ENCODE measurements around the gene RCOR3.
"Not testable (repeated sequence)": the region's sequence is repeated elsewhere in the genome, so short reads cannot be mapped to it uniquely, and the experiment has no call there.

The RCOR3 gene

GRCh38 chr1:211319892-211320291, 60.7 kb downstream of the RCOR3 start:
- Histone ChIP-seq H3K36me3 (ENCODE audit: control insufficient read depth, insufficient read depth, low read length) (no peaks in the 10 kb centered on the region), H3K27me3 (ENCODE audit: control insufficient read depth, insufficient read depth, low read length) (no peaks in the 10 kb centered on the region), H3K4me3 (ENCODE audit: low read length) (no peak overlapping the region), H3K9ac (ENCODE audit: low read length) (no peak overlapping the region), H3K4me1 (ENCODE audit: control insufficient read depth, insufficient read depth, low read length) (no peaks in the 10 kb centered on the region), H3K27ac (ENCODE audit: low read depth, low read length) (no peak overlapping the region)

DNA sequence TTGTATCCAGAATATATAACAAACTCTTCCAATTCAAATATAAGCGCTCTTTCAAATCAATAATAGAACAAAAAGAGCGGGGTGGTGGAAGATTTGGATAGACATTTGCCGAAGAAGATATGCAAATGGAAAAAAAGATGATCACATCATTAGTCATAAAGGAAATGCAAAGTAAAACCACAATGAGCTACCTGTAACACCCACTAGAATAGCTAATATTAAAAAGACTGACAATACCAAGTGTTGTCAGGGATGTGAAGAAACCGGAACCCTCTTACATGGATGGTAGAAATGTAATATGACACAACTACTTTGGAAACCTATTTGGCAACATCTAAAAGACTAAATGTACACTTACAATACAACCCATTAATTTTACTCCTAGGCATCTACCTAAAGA, 61.8 kb downstream of the RCOR3 start:
- no peak overlapping the region for H3K4me3 ChIP-seq (ENCODE audit: low read length)
- no peaks in the 10 kb centered on the region for H3K27me3 ChIP-seq (ENCODE audit: control insufficient read depth, insufficient read depth, low read length)

DNA sequence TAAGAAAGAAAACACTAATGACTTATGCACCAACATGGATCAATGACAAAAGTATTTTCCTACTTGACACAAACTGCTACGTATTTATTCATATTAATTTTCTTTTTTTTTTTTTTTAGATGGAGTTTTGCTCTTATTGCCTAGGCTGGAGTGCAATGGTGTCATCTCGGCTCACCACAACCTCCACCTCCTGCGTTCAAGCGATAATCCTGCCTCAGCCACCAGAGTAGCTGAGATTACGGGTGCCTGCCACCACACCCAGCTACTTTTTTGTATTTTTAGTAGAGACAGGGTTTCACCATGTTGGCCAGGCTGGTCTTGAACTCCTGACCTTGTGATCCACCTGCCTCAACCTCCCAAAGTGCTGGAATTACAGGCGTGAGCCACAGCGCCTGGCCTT, 62.5 kb downstream of the RCOR3 start:
- not testable (repeated sequence) for H3K36me3 ChIP-seq (ENCODE audit: control insufficient read depth, insufficient read depth, low read length); H3K27ac ChIP-seq (ENCODE audit: low read depth, low read length); H3K4me3 ChIP-seq (ENCODE audit: low read length); H3K9ac ChIP-seq (ENCODE audit: low read length); H3K27me3 ChIP-seq (ENCODE audit: control insufficient read depth, insufficient read depth, low read length); H3K4me1 ChIP-seq (ENCODE audit: control insufficient read depth, insufficient read depth, low read length)

More for the DNA sequence above, 61.8 kb downstream of the RCOR3 start:
- Histone ChIP-seq H3K27ac (ENCODE audit: low read depth, low read length) (no peak overlapping the region), H3K36me3 (ENCODE audit: control insufficient read depth, insufficient read depth, low read length) (no peaks in the 10 kb centered on the region), H3K4me1 (ENCODE audit: control insufficient read depth, insufficient read depth, low read length) (no peaks in the 10 kb centered on the region), H3K9ac (ENCODE audit: low read length) (no peak overlapping the region)

DNA sequence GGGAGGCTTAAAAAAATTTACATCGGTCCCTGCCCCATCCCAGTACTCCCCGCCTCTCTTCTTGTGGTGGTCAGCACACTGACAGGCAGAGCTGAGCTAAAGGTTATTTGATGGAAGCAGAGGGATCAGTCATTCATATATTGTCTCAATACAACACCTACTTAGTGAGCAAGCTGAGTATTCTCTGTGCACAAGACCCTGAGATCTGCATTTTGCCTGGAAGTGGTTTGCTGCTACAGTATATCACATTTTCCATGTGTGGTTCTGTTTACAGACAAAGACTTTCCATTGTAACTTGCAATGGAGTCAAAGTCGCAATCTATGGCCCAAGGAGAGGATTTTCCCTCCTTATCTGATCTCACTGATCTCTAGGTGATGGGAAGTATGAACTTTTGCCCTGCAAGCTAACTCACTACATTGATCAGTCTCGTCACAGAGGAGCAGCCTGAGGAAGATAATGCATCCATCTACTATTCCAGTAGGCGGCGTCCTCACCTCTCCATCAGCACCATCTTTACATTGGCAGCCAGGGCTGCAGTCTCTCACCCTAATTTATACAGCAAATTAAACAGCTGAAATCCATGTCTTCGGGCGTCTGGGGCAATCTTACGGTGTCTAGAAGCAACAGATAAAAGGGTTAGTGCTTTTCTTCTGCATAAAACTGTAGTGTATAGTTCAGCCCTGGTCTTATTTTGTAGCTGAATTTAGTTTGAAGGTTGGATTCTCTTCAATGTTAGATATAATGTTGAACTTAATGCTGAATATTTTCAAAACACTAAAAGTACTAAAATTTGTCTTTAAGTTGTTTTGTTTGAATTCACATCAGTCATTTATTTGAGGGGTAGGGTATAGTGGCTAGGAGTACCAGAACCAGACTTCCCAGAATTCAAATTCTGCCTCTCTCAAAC, 64.2 kb downstream of the RCOR3 start:
- H3K4me1 ChIP-seq (ENCODE audit: control insufficient read depth, insufficient read depth, low read length), result peaks cover 5% of the 10 kb centered on the region
- H3K4me3 ChIP-seq (ENCODE audit: low read length), result no peak overlapping the region
- no peak overlapping the region for H3K27ac ChIP-seq (ENCODE audit: low read depth, low read length)
- H3K27me3 ChIP-seq (ENCODE audit: control insufficient read depth, insufficient read depth, low read length), result no peaks in the 10 kb centered on the region
- no peaks in the 10 kb centered on the region for H3K36me3 ChIP-seq (ENCODE audit: control insufficient read depth, insufficient read depth, low read length)
- H3K9ac ChIP-seq (ENCODE audit: low read length), result no peak overlapping the region

DNA sequence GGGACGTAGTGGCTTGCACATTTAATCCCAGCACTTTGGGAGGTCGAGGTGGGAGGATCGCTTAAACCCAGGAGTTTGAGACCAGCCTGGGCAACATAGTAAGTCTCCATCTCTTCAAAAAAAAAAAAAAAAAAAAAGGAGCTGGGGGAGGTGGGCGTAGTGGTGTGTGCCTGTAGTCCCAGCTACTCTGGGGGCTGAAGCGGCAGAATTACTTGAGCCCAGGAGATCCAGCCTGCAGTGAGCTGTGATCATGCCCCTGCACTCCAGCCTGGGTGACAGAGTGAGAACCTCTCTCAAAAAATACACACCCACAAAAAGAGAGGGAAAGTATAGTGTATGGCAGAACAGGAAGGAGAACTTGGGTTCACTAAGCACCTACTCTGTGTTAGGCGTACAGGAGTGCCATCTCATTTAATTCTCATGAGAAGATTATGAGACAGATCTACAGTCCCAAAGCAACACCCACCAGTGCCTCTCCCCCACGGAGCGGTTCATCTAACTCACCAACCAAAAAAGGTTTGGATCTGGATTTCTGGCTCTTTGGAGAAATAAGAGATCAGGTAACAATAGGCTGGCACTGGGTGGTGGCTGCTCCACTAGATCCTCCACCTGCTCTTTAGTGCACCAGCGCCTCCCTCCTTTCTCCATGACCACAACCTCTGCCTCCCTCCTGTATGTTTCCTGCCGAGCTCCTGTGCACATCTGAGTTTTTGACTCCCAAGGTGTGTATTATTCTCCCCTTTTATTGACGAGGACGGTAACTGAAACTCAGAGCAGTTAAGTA, 66.0 kb downstream of the RCOR3 start:
- Histone ChIP-seq H3K36me3 (ENCODE audit: control insufficient read depth, insufficient read depth, low read length) (no peaks in the 10 kb centered on the region), H3K4me3 (ENCODE audit: low read length) (no peak overlapping the region), H3K9ac (ENCODE audit: low read length) (no peak overlapping the region), H3K4me1 (ENCODE audit: control insufficient read depth, insufficient read depth, low read length) (peaks cover 13% of the 10 kb centered on the region), H3K27ac (ENCODE audit: low read depth, low read length) (no peak overlapping the region), H3K27me3 (ENCODE audit: control insufficient read depth, insufficient read depth, low read length) (no peaks in the 10 kb centered on the region)

DNA sequence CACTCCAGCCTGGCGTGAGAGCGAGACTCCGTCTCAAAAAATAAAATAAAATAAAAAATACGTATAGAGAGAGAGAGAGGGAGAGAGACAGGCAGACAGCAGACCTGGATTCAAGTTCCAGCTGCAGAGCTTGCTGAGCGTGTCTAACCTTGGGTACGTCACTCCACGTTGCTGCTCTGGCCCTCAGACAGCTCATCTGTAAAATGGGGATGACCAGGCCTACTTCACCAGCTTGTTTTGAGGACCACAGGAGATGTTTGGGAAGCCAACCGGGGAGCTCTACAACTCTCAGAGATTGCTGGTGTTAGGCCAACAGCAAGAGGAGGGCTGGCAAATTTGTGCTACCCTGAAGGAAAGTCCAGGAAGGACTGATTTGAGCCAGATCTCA, 67.0 kb downstream of the RCOR3 start:
- H3K36me3 ChIP-seq (ENCODE audit: control insufficient read depth, insufficient read depth, low read length), result no peaks in the 10 kb centered on the region
- peaks cover 13% of the 10 kb centered on the region for H3K4me1 ChIP-seq (ENCODE audit: control insufficient read depth, insufficient read depth, low read length)
- H3K27me3 ChIP-seq (ENCODE audit: control insufficient read depth, insufficient read depth, low read length), result no peaks in the 10 kb centered on the region
- peak overlapping the region; percentile 73 for H3K4me3 ChIP-seq (ENCODE audit: low read length)
- H3K27ac ChIP-seq (ENCODE audit: low read depth, low read length), result peak overlapping the region; percentile 68
- peak overlapping the region; percentile 7 for H3K9ac ChIP-seq (ENCODE audit: low read length)

- Histone ChIP-seq H3K27ac (ENCODE audit: low read depth, low read length) (peak within 1 kb of the TSS; percentile 71), H3K4me1 (ENCODE audit: control insufficient read depth, insufficient read depth, low read length) (peaks cover 13% of the 10 kb centered on the region), H3K27me3 (ENCODE audit: control insufficient read depth, insufficient read depth, low read length) (no peaks in the 10 kb centered on the region), H3K4me3 (ENCODE audit: low read length) (peak within 1 kb of the TSS; percentile 73), H3K36me3 (ENCODE audit: control insufficient read depth, insufficient read depth, low read length) (no peaks in the 10 kb centered on the region), H3K9ac (ENCODE audit: low read length) (peak within 1 kb of the TSS; percentile 29)
Observed at GRCh38 chr1:211326528-211327345, 67.6 kb downstream of the RCOR3 start, which contains the start of gene TRAF5. Gene TRAF5 (plus strand): TSS chr1:211326833. CDS start chr1:211353240, 26,407 bp downstream.

DNA sequence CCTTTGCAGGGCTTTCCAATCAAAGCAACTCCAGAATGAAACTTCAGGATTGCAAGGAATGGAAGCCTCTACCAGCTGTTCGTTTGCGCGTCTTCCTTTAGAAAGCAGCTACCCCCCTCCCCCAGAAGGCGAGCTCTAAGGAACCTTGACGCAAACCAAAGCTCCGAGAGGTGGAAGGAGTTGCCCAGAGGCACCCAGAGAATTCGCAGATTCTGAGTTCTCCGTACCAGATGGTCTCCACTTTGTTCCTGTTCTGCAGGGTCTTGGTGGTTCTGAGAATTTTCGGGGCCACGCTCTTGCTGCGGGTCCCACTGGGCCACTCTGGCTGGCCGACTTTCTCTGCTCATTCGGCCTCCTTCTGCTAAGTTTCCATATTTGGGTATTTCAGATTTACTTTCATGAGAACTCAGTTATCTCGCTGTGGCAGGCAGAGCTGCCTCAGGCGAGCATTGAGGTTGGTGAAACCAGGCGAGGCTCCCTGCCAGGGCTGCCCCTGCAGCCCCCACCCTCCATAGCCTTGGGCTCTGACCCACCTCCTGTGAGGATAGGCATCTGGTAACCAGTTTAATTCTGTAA, 68.3 kb downstream of the RCOR3 start:
- H3K4me1 ChIP-seq (ENCODE audit: control insufficient read depth, insufficient read depth, low read length), result peaks cover 18% of the 10 kb centered on the region
- H3K27me3 ChIP-seq (ENCODE audit: control insufficient read depth, insufficient read depth, low read length), result no peaks in the 10 kb centered on the region
- no peaks in the 10 kb centered on the region for H3K36me3 ChIP-seq (ENCODE audit: control insufficient read depth, insufficient read depth, low read length)
- H3K27ac ChIP-seq (ENCODE audit: low read depth, low read length), result peak overlapping the region; percentile 71
- peak overlapping the region; percentile 29 for H3K9ac ChIP-seq (ENCODE audit: low read length)
- peak overlapping the region; percentile 73 for H3K4me3 ChIP-seq (ENCODE audit: low read length)

- Histone ChIP-seq H3K9ac (ENCODE audit: low read length) (no peak overlapping the region), H3K27ac (ENCODE audit: low read depth, low read length) (peak overlapping the region; percentile 71), H3K4me3 (ENCODE audit: low read length) (peak overlapping the region; percentile 73), H3K36me3 (ENCODE audit: control insufficient read depth, insufficient read depth, low read length) (no peaks in the 10 kb centered on the region), H3K4me1 (ENCODE audit: control insufficient read depth, insufficient read depth, low read length) (peaks cover 18% of the 10 kb centered on the region), H3K27me3 (ENCODE audit: control insufficient read depth, insufficient read depth, low read length) (no peaks in the 10 kb centered on the region)
Observed at GRCh38 chr1:211328084-211328694, 69.0 kb downstream of the RCOR3 start.

DNA sequence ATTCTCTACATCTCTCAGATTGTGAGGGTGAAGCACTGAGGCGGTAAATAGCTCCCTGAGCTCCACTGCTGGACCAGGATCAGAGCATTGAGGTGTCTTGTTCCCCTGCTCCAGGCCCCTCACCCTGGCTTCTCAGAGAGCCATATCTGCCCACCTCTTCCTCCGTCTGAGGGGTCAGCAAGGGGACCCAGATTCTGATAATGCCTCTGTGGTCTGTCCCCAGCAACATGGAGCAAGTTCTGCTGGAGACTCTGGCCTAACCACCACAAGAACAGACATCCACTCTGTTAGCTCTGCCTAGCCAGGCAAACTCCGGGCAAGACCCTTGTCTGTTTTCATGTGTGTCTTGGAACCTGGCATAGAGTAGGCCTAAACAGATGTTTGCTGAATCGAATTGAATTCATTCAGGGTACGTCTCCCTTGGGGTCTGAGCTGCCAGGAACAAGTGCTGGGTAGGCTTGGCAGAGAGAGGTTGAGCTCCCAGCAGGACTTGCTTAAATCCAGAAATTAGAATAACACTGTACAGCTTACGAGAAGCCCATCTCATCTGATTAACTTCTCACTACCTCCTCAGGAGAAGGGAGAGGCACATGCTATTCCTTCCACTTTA, 69.8 kb downstream of the RCOR3 start:
- peak overlapping the region; percentile 73 for H3K4me3 ChIP-seq (ENCODE audit: low read length)
- no peaks in the 10 kb centered on the region for H3K27me3 ChIP-seq (ENCODE audit: control insufficient read depth, insufficient read depth, low read length)
- no peaks in the 10 kb centered on the region for H3K36me3 ChIP-seq (ENCODE audit: control insufficient read depth, insufficient read depth, low read length)
- no peak overlapping the region for H3K27ac ChIP-seq (ENCODE audit: low read depth, low read length)
- H3K9ac ChIP-seq (ENCODE audit: low read length), result no peak overlapping the region
- peaks cover 18% of the 10 kb centered on the region for H3K4me1 ChIP-seq (ENCODE audit: control insufficient read depth, insufficient read depth, low read length)

DNA sequence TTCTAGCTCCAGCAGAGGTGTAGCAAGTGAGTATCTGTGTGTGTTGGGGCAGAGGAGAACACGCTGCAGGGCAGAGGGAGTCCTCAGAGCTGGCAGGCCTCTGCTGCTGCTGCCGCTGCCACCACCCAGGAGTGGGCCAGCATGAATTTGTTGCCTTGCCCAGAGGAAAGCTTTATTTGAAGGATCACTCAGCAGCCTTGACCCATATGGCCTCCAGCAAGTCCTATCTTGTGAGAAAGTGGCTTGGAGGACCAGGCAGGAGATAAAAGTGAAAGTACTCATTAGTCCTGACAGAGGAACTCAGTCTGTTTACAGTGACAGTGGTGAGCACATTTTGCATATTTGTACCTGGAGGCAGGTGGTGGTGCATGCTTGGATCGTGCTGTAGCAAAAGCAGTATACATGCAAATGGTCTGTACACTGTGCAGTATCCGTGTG, 70.6 kb downstream of the RCOR3 start:
- Histone ChIP-seq H3K27ac (ENCODE audit: low read depth, low read length) (no peak overlapping the region), H3K4me1 (ENCODE audit: control insufficient read depth, insufficient read depth, low read length) (peaks cover 18% of the 10 kb centered on the region), H3K36me3 (ENCODE audit: control insufficient read depth, insufficient read depth, low read length) (no peaks in the 10 kb centered on the region), H3K27me3 (ENCODE audit: control insufficient read depth, insufficient read depth, low read length) (no peaks in the 10 kb centered on the region), H3K4me3 (ENCODE audit: low read length) (peak overlapping the region; percentile 24), H3K9ac (ENCODE audit: low read length) (no peak overlapping the region)
